Left lobe of liver (tissue), 2 donors: Measurements from ENCODE around the gene KCTD19. TPM values are rescaled to one million over a fixed set of nuclear protein-coding genes. Genes with fewer than 3 reads are reported as not detected.
A peak's percentile ranks its signal among the peaks of the same experiment; 100 is the strongest.

Experiments used
- ATAC-seq: fragments of 200-7000 bp; cut with Tn5 transposase; one replicate; pipeline ENCODE4 v1.9.1; 2020; ENCODE audit warnings: mild to moderate bottlenecking, moderate library complexity
- DNase-seq: peaks from one replicate; pipeline ENCODE4 v3.0.0-alpha.2; 2020; ENCODE audit warnings: low spot score
- total RNA-seq: library from RNA; stranded (reverse); gene quantifications from one replicate; pipeline ENCODE4 v1.2.1, GENCODE V29; 2021
- donor health status: DM: no; HTN: no; CAD: no; lungs with moderate emphysema.
- donor health status: DM: no; HTN: yes; CAD: no.

The KCTD19 gene
- total RNA-seq, 1 donor from 2014 or later: not detected

- peak; percentile 65 for DNase-seq
- peak; percentile 95 for ATAC-seq
Observed at GRCh38 chr16:67284699-67285646, 41.6 kb downstream of the KCTD19 start.

GRCh38 chr16:67283826-67284555 lies 42.5 kb downstream of the KCTD19 start:
- DNase-seq (no peak), ATAC-seq (no peak)

- DNase-seq (no peak), ATAC-seq (no peak)
Observed at GRCh38 chr16:67283039-67283825, 43.3 kb downstream of the KCTD19 start.

DNA sequence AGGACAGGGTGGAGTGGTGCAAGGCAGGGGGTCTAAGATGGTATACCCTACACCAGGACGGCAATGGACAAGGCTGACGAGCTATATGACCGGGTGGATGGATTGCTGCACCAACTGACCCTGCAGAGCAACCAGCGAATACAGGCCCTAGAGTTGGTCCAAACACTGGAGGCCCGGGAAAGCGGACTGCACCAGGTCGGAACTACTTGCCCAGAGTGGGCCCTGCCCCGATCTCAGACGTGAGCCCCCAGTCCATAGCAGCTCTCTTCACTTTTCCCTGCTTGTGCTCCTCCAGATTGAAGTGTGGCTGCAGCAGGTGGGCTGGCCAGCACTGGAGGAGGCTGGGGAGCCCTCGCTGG lies 44.1 kb downstream of the KCTD19 start:
- DNase-seq (no peak), ATAC-seq (no peak)

GRCh38 chr16:67281536-67282446 lies 44.8 kb downstream of the KCTD19 start:
- DNase-seq (no peak), ATAC-seq (no peak)

- DNase-seq: no peak
- ATAC-seq: no peak
Observed at GRCh38 chr16:67280090-67281015, 46.2 kb downstream of the KCTD19 start.

DNA sequence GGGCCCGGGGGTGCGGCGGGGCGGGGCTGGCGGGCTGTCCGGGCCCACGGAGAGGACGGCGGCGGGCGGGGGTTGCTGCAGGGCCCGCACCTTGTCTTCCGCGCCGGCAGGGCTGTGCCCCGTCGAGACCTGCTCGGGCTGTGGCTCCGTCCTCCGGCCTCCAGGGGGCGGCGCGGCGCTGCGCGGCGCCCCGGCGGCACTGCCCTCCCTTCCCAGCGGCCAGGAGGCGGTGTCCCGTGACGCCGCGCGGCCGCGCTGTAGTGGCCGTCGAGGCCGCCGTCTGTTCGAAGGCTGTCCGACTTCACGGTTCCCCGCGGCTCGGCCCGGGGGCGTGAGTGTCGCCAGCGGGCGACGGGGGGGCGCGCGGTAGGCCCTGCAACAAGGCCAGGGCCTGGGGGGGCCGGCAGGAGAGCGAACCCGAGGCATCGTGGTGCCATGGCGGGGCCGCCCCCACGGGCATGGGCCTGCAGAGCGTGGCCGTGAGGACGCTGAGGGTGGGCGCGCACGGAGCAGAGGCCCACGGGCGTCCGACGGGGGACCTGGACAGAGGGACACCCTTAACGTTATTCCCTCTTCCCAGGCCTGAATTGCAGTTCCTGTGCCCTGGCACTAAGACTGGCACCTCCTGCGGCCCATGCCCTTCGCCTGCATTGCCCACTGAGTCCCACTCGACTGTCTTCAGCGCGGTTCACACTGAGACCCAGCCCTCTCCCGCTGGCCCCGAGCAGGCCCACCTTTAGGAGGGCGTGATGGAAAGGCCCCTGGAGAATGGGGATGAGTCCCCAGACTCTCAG lies 47.0 kb downstream of the KCTD19 start, which contains the start of gene PLEKHG4:
PLEKHG4 (plus strand) TSS at position 237 of the 794 bp plus-strand sequence; CDS start at position 750, 513 bp downstream.
- DNase-seq (peak; percentile 54), ATAC-seq (peak; percentile 88)

DNA sequence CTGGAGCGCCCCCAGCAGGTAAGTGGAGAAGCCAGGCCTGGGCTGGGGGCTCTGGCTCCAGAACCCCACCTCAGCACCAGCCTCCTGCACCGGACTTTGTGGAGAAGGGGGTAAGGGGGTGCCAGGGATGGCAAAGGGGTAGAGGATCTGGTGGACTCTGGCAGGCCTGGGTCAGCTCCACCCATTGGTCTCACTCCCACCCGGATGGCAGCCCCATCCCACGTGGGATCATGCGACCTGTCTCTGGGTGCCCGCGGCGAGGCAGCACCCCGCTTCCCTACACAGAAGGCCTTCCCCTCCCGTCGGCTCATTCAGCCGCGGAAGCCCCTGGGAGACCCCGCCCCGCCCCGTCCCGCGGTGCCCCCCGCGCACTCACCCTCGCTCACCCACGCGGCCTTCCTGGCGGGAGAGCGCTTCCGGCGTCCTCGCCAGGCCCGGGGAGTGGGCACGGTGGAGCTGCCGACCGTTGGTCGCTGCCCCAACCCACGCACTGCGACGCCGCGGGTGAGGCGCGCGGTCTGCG lies 47.7 kb downstream of the KCTD19 start:
- DNase-seq: no peak
- no peak for ATAC-seq

- no peak for ATAC-seq
- DNase-seq: no peak
Observed at GRCh38 chr16:67277999-67278772, 48.4 kb downstream of the KCTD19 start.

DNA sequence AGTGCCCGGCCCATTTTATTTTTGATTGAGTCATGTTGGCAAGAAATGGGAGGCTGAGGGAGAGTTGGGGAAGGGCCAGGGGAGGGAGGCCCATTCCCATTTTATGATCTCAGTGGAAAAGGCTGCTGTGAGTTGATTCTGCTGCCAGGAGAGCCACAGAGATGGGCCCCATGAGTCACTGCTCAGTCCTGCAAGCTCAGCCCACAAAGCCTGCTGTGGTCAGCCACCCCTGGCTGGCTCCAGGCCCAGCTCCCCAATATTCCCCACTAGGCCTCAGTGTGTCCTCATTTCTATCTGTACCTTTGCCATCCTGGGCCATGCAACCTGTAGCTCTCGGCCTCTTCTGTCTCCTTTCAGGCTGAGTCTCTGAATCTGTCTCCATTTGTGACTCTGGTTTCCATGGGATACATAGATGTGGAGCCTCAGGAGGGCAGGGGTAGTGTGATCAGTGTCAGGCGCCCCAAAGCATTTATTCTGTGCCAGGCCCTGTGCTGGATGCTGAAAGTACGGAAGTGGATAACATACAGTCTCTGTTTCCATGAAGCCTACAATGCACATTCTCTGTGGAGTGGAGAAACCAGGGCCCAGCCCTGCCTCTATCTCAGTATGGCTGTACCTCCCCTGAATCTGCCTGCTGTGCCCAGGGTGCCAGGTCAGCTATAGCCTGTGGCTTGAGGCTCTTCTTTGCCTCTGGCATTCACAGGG lies 49.1 kb downstream of the KCTD19 start:
- no peak for ATAC-seq
- no peak for DNase-seq

DNA sequence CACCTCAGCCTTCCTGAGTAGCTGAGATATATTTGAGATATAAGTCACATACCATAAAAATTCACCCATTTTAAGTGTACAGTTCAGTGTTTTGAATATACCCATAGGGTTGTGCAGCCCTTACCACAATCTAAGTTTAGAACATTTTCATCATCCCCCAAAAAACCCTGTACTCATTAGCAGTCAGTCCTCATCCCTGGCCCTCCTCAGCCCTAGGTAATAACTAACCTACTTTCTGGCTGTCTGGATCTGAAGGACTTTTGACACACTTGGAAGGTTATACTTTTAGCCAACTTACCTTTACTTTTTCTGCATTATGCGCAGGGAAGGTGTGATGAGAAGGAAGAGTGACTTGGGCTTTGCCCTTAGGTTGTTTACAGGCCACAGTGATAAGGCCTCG lies 51.2 kb downstream of the KCTD19 start:
- DNase-seq: no peak
- no peak for ATAC-seq

DNA sequence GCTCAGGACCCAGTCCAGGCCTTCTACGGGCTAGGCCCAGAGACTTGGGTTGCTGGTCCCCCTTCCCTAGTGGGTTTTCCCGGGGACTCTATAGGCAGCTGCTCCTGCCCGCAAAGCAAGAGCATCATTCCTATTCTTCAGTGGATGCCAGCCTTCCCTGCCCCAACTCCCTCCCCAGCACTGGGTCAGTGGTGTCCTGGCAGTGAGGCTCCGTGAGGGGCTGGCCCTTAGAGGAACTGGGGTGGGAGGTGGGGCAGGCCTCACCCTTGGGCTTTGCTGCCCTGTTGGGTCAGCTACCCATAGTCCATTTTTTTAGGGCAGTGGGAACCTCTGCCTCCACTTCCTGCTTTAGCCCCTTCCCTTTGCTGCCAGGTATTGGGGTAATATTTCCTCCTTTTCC lies 55.1 kb downstream of the KCTD19 start:
- ATAC-seq: no peak
- no peak for DNase-seq

- DNase-seq (no peak), ATAC-seq (no peak)
Observed at GRCh38 chr16:67270931-67271338, 55.6 kb downstream of the KCTD19 start.

DNA sequence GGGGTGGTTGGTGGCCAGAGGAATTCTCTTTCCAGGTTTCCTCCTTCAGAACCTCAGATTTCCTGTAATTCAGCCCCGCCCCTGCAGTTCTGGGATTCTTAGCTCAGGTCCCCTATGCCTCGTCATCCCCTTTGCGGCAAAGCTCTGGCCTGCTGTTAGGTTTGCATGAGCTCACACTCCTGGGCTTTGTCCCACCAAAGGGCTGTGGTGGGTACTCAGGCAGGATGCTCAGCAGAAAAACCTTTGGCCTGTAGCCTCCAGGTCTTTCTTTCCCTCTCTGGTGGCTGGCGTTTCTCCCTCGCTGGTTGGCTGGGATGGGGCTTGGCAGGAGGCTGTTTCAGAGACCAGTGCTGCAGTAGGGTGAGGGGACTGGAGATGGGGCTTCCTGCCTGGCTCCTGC lies 56.8 kb downstream of the KCTD19 start:
- ATAC-seq (no peak), DNase-seq (no peak)

- no peak for DNase-seq
- peak; percentile 35 for ATAC-seq
Observed at GRCh38 chr16:67268136-67268579, 58.4 kb downstream of the KCTD19 start.

- ATAC-seq (no peak), DNase-seq (no peak)
Observed at GRCh38 chr16:67265834-67266233, 60.7 kb downstream of the KCTD19 start.
